GM13976 (cell line): ENCODE data around the gene COL4A6.

Source experiments
- DNase-seq: peaks from one replicate; pipeline ENCODE4 v3.0.0; 2012; ENCODE audit warnings: low spot score
- CTCF ChIP-seq: IDR thresholded peaks from 2 replicates; pipeline ENCODE4 v1.5.1; 2012; ENCODE audit warnings: borderline replicate concordance, mild to moderate bottlenecking; ENCODE audit not compliant: insufficient read depth; ENCODE audit errors: extremely low read depth, missing control alignments, control extremely low read depth
- in situ Hi-C: fragments of 300-500 bp; cut with MboI; formaldehyde crosslinking; loops from one replicate; pipeline ENCODE4 v1.12.0; 2022; ENCODE audit warnings: low sequenced_read_pairs, mixed read lengths, inconsistent platforms; ENCODE audit not compliant: unreplicated experiment

Gene COL4A6

GRCh38 chrX:108257556-108257955 lies 180.7 kb downstream of the COL4A6 start:
- no peak for TF ChIP-seq CTCF
- no peak for DNase-seq
- in situ Hi-C loops: no loop called here

GRCh38 chrX:108254636-108255035 lies 183.6 kb downstream of the COL4A6 start:
- in situ Hi-C loops: no loop called here
- no peak for TF ChIP-seq CTCF
- no peak for DNase-seq

- in situ Hi-C loops: no loop called here
- DNase-seq: no peak
- no peak for TF ChIP-seq CTCF
Observed at GRCh38 chrX:108250654-108251579, 187.3 kb downstream of the COL4A6 start.

GRCh38 chrX:108246304-108246954 lies 191.8 kb downstream of the COL4A6 start:
- DNase-seq: no peak
- in situ Hi-C loops: no loop called here
- TF ChIP-seq CTCF: no peak

GRCh38 chrX:108245462-108245861 lies 192.8 kb downstream of the COL4A6 start:
- DNase-seq: no peak
- no peak for TF ChIP-seq CTCF
- in situ Hi-C loops: no loop called here

- DNase-seq: no peak
- in situ Hi-C loops: no loop called here
- TF ChIP-seq CTCF: no peak
Observed at GRCh38 chrX:108235986-108236385, 202.2 kb downstream of the COL4A6 start.
